Calu3 (cell line): ENCODE measurements around the gene MYO3B. TPM values are rescaled to one million over a fixed set of nuclear protein-coding genes. Genes with fewer than 3 reads are reported as not detected.
A peak's percentile ranks its signal among the peaks of the same experiment; 100 is the strongest.

ENCODE experiments used
- BruUV-seq: library from RNA; stranded (reverse); fragments of 400-500 nt; replicated peaks from 2 replicates; lab custom pipeline; 2021; lab: Mats Ljungman, UMichigan
- CTCF ChIA-PET: fragments of 300-600 bp; sonication (Branson Sonifier 250); formaldehyde crosslinking; loops from one replicate; lab custom pipeline; 2022; ENCODE audit warnings: antibody characterized with exemption; lab: Charles Lee
- DNase-seq: peaks from one replicate; pipeline ENCODE4 v3.0.0; 2022
- H3K27ac Mint-ChIP-seq: one replicate; pipeline ENCODE4 v1.8.0; 2022; ENCODE audit warnings: mixed read lengths; ENCODE audit not compliant: unreplicated experiment
- H3K27me3 Mint-ChIP-seq: one replicate; pipeline ENCODE4 v1.8.0; 2022; ENCODE audit warnings: mixed read lengths; ENCODE audit not compliant: unreplicated experiment
- H3K36me3 Mint-ChIP-seq: one replicate; pipeline ENCODE4 v1.8.0; 2022; ENCODE audit warnings: mild to moderate bottlenecking, moderate library complexity, mixed read lengths; ENCODE audit not compliant: insufficient read depth, unreplicated experiment
- H3K4me1 Mint-ChIP-seq: one replicate; pipeline ENCODE4 v1.8.0; 2022; ENCODE audit warnings: mild to moderate bottlenecking, low read depth, mixed read lengths; ENCODE audit not compliant: unreplicated experiment
- H3K4me3 Mint-ChIP-seq: one replicate; pipeline ENCODE4 v1.8.0; 2022; ENCODE audit warnings: mild to moderate bottlenecking, low read depth, moderate library complexity, mixed read lengths; ENCODE audit not compliant: unreplicated experiment
- H3K9me3 Mint-ChIP-seq: one replicate; pipeline ENCODE4 v1.8.0; 2022; ENCODE audit warnings: low read depth, mixed read lengths; ENCODE audit not compliant: unreplicated experiment
- CTCF ChIP-seq: fragments of 200-600 bp; IDR thresholded peaks from one replicate; pipeline ENCODE4 v1.8.0; 2022; ENCODE audit warnings: antibody characterized with exemption; ENCODE audit not compliant: unreplicated experiment
- intact Hi-C: fragments of 100-400 bp; cut with micrococcal nuclease; formaldehyde crosslinking; loops from one replicate; pipeline ENCODE4 v1.10.0; 2022; ENCODE audit not compliant: unreplicated experiment
- total RNA-seq: library from RNA; stranded (reverse); gene quantifications from 2 replicates; pipeline ENCODE4 v1.2.3, GENCODE V29; 2022

The MYO3B gene
- total RNA-seq, 1 experiment from 2014 or later = 5.0 TPM

GRCh38 chr2:170675701-170676100, 497.8 kb downstream of the MYO3B start:
- H3K27ac Mint-ChIP-seq = no peak overlapping the region
- DNase-seq = no peak
- no peaks in the 10 kb centered on the region for H3K9me3 Mint-ChIP-seq
- H3K36me3 Mint-ChIP-seq = no peaks in the 10 kb centered on the region
- H3K4me1 Mint-ChIP-seq = no peaks in the 10 kb centered on the region
- intact Hi-C loops = no loop called here
- CTCF ChIA-PET = no interaction called here
- H3K27me3 Mint-ChIP-seq = peaks cover 14% of the 10 kb centered on the region
- BruUV-seq = no TSS peak
- no peak overlapping the region for H3K4me3 Mint-ChIP-seq
- TF ChIP-seq CTCF = no peak

- no peaks in the 10 kb centered on the region for H3K27me3 Mint-ChIP-seq
- CTCF ChIA-PET = interaction anchor here (0.5 to 1.0 kb wide), 2 partner anchors 181 to 238 kb away, joined by 4 to 12 read pairs; no protein-coding TSS in a partner anchor
- DNase-seq = peak; percentile 51
Measured at GRCh38 chr2:170679607-170680079, 501.7 kb downstream of the MYO3B start.

GRCh38 chr2:170680172-170680941, 502.4 kb downstream of the MYO3B start:
- no peak overlapping the region for H3K27ac Mint-ChIP-seq
- H3K27me3 Mint-ChIP-seq = no peaks in the 10 kb centered on the region
- DNase-seq = no peak
- no peaks in the 10 kb centered on the region for H3K9me3 Mint-ChIP-seq
- H3K36me3 Mint-ChIP-seq = no peaks in the 10 kb centered on the region
- H3K4me1 Mint-ChIP-seq = no peaks in the 10 kb centered on the region
- no peak overlapping the region for H3K4me3 Mint-ChIP-seq
- intact Hi-C loops = no loop called here
- no peak for TF ChIP-seq CTCF
- BruUV-seq = no TSS peak
- CTCF ChIA-PET = interaction anchor here (1.0 kb wide), 1 partner anchor 182 kb away, joined by 12 read pairs; no protein-coding TSS in a partner anchor

More at GRCh38 chr2:170679607-170680079, 501.7 kb downstream of the MYO3B start:
- Mint-ChIP-seq H3K9me3 (no peaks in the 10 kb centered on the region), H3K4me1 (no peaks in the 10 kb centered on the region), H3K27ac (no peak overlapping the region), H3K4me3 (peak overlapping the region; percentile 44), H3K36me3 (no peaks in the 10 kb centered on the region)
- no peak for TF ChIP-seq CTCF
- intact Hi-C loops = no loop called here
- BruUV-seq = no TSS peak

- BruUV-seq = no TSS peak
- H3K36me3 Mint-ChIP-seq = no peaks in the 10 kb centered on the region
- H3K27me3 Mint-ChIP-seq = no peaks in the 10 kb centered on the region
- DNase-seq = no peak
- no peaks in the 10 kb centered on the region for H3K9me3 Mint-ChIP-seq
- CTCF ChIA-PET = no interaction called here
- no peak overlapping the region for H3K27ac Mint-ChIP-seq
- intact Hi-C loops = no loop called here
- no peak for TF ChIP-seq CTCF
- no peaks in the 10 kb centered on the region for H3K4me1 Mint-ChIP-seq
- no peak overlapping the region for H3K4me3 Mint-ChIP-seq
Measured at GRCh38 chr2:170681311-170681710, 503.4 kb downstream of the MYO3B start.
